EL (cell line): Measurements from ENCODE around the gene MYLK3.
"Not testable (repeated sequence)": the region's sequence is repeated elsewhere in the genome, so short reads cannot be mapped to it uniquely, and the experiment has no call there.

Source experiments
- DNase-seq: peaks from one replicate; pipeline ENCODE4 v3.0.0-alpha.2; 2016

Gene MYLK3

DNA sequence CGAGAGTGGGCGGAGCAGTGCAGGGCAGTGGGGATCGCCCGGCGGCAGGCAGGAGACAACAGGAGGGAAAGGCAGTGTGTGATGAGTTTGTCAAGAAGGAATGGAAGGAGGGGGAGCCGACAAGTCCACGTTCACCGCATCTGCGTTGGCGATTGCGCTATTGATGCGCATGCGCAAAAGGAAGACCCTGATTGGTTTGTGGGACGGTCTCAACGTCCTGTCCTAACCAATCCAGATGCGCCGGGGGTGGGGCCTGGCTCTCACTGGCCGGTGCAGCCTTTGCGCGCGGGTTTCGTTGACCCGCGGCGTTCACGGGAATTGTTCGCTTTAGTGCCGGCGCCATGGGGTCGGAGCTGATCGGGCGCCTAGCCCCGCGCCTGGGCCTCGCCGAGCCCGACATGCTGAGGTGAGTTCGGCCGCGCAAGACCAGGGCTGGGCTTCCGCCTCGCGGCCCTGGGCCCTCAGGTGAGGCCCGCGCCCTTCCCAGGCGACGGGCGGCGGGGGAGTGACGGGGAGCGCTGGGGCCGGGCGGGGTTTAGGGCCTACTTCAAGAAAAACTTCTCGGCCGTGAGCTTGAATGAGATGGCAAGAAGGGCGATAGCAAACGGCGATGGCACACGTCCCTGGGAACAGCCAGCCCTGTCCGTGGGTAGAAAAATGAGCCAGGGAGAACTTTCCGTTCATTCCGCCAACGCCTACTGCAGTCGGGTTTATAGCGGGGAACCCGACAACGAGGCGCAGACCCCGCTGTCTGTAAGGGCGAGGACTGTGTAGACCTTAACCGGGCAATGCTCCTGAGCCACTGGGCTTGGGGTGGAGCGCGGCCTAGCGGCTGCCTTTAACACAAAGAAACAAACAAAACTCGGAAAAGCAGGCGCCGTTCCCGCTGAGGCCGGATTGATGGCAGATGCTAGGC, 58.5 kb downstream of the MYLK3 start, which contains the start of gene ORC6:
Gene ORC6, plus strand, starts transcription at position 295 of the 916 bp plus-strand sequence. Its CDS starts 47 bp downstream, at position 342.
- DNase-seq = peak; percentile 97

DNA sequence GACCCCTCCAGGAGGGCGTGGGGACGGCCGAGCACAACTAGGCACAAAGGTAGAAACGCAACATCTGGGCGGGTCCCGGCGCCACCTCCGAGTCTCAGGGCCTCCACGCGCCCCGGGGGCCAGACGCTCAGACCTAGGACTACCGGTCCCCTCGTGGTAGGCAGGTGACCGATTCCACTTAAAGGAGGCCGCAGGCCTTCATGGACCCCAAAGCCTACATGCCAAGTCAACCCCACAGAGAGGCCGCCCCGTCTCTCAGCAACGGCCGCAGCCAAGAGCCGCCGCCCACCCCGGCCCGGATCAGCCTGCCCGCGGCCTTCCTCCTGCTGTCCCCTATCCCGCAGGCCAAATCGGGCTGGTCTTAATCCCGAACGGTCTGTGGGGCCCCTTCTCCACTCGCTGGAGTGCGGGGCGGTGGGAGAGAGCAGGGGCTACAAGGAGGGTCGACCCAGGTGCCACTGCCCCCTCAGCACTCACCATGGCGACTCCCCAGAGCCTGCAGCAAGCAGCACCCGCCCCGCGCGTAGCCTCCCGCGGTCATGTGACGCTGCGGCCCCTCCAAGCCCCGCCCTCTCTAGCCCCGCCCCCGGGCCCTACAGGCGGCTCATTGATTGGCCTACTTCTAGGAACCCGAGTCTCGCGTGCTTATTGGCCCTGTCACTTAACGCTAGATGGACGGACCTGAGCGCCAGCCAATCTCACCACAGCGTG, 59.3 kb downstream of the MYLK3 start, which contains the start of gene VPS35:
Gene VPS35, minus strand, starts transcription at position 525 of the 711 bp plus-strand sequence. Its CDS starts 45 bp downstream, at position 480.
- peak; percentile 99 for DNase-seq

DNA sequence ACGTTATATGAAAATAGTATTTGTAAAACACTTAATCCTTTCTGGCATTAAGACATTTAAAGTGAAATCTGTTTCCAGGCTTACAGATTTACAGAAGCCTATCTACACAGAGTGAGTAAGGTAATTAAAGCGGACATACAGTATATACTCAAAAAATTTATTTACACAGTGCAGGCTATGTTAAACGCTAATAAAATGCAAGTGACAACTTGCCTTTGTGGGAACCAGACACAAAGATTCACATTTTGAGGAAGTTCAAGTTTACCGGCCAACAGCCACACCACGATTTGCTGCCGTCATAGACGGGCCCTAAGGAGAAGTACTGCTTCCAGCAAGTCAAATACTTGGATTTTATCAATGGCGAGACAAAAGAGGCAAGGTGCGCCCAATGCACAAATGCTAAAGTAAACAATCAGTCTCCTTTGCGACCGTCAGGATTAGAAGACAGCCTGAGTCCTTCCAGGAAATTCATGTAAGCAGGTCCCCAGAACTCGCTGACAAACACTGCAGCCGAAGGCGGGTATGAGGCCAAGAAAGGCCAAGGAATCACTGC, 60.0 kb downstream of the MYLK3 start:
- DNase-seq = no peak

DNA sequence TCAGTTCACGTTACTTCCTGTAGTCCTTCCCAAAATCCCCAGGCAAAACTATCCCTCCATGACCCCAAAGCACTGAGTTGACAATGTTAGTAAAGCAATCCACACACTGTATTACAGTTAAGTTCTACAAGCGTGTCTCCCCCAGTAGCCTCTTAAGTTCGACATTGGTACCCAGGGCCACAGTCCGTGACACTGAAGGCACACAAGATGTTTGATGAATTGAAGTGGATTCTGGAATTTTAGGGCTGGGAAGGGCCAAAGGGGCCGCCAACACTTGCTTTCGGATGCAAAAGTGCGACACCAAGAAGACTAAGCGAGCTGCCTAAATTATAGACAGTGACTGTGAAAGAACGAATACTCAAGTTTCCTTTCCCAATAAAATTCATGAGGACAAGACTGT, 60.7 kb downstream of the MYLK3 start:
- peak; percentile 3 for DNase-seq

DNA sequence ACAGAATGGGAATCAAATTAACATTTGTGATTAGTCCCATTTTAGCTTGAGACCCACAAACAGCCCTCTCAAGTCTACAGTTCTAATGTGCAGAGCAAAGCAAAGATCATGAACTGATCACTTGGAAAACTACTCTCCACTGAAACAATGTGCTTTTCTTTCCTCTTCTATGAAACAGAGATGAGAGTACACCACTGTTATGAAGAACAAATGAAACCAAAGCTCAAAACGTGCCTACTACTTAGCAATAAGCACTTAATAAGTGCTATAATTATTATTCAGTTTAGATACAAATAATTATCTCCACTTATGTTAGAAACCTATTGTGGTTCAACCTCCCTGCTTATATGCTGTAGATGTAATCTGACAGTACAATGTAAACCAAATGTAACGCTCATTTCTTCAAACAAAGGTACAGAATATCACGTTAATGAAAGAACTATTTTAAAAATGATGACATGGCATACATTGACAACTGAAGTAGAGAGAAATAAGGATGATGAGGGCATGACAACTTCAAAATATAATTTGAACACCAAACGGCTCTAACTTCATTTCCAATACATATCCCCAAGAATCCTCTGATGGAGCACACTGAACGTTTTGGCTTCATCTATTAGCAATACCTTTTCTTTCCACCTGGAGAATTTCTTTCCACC, 61.2 kb downstream of the MYLK3 start:
- DNase-seq = no peak

DNA sequence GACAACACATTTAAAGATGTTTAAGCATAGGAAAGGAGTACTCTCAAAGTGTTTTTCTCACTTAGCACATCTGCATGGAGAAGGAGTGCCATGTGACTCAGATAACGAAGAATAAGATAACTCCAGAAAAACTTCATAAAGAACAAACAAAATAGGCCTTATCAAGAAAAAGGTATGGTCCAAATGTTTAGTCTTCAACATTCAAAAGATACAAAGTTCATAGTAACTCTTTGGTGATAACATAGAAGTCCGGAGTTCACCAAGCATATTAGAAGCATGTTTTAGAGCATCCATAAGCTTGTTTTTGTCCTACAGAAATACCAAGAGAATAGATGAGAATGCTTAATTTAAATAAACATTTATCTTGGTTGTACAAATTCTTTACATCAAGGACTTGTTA, 66.3 kb downstream of the MYLK3 start:
- not testable (repeated sequence) for DNase-seq

DNA sequence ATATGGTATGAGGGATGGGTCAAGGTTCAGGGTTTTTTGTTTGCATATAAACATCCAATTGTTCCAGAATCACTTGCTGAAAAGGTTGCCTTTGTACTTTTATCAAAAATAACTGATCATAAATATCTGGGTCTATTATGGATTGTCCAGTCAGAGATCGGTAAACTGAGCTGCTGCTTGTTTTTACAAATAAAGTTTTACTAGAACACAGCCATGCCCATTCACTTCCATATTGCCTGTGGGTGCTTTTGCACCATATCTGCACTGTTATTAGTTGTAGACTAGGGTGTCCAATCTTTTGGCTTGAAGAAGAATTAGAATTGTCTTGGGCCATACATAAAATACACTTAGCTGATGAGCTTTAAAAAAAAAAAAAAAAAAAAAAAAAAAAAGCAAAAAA, 70.2 kb downstream of the MYLK3 start:
- not testable (repeated sequence) for DNase-seq

DNA sequence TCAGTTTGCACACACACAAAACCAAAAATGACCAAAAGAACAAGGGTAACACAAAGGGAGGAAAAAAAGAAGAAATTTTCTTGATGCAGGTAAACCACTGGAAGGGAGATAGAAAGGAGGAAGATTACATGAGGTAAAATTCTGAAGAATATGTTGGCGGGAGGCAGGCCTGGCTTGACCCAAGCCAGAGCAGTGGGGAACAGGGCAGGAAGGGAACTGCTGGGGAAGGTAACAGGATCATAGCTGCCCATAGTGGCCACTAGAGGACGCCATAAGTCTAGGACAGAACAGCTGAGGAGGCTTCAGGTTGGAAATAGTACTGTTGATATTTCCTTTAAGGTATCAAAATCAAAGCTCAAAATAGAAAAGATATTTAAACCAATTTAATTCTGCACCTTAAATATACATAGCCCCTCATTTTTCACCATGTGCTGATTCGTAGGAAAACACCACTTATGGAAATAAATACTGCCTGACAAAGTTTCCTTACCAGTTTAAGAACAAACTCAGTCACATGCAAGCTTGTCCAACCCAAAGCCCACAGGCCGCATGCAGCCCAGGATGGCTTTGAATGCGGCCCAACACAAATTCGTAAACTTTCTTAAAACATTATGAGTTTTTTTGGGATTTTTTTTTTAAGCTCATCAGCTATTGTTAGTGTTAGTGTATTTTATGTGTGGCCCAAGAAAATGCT, 74.7 kb downstream of the MYLK3 start:
- DNase-seq = peak; percentile 63

DNA sequence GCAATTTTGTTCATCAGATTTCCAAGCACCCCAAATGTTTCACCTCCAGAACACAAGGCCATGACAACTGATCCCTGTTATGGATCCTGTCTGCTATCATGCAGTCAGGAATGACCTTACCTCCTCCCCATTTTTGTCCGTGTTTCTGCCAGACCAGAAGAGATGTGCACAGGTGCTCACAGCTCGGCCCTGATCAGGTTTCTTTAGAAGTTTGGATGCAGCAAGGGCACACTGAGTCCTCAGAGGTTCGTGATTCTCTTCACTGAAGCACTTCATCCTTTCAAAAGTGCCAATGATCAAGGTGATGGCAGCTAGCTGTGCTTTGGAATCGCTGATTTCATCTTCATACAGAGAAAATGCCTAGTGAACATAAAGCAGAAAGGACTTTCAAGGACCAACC, 86.0 kb downstream of the MYLK3 start:
- no peak for DNase-seq

DNA sequence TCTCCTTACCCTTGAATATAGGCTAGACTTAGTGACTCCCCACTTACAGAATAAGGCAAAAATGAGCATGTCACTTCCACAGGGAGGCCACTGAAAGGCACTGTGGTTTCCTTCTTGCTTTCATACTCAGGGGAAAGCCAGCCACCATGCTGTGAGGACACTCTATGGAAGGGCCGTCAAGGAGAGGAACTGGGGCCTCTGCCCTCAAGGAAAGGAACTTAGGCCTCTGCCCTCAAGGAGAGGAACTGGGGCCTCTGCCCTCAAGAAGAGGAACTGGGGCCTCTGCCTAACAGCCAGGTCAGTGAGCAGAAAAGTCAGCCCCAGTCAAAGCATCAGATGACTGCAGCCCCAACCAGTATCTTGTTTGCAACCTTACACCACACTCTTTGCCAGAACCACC, 89.2 kb downstream of the MYLK3 start:
- no peak for DNase-seq
